Stimulated activated CD4-positive, alpha-beta T cell treated with anti-CD3 and anti-CD28 coated beads, TNF-alpha, amount 100 ng/mL, for 48 hours (primary cell): ENCODE results near the gene NRF1.

Source experiments
- DNase-seq, 3 donors: peaks; one replicate each; pipeline ENCODE4 v3.0.0-alpha.2; 2020; ENCODE audit warnings: low read depth in 3 of 3

The NRF1 gene

GRCh38 chr7:129801882-129802281 lies 190.4 kb downstream of the NRF1 start:
- DNase-seq: no peak

- no peak for DNase-seq
Measured at GRCh38 chr7:129803546-129804081, 192.1 kb downstream of the NRF1 start.

- no peak for DNase-seq
Measured at GRCh38 chr7:129804111-129804889, 192.8 kb downstream of the NRF1 start.

GRCh38 chr7:129804890-129805719 lies 193.6 kb downstream of the NRF1 start:
- no peak for DNase-seq
